VCaP (cell line): ENCODE results near the gene PRKCH.

ENCODE experiments used
- H3K27ac ChIP-seq: fragments of 450-650 bp; 2 replicates; pipeline ENCODE4 v1.5.1; 2017
- CTCF ChIP-seq: fragments of 450-650 bp; conservative IDR thresholded peaks from 2 replicates; pipeline ENCODE4 v1.5.1; 2017; ENCODE audit warnings: mild to moderate bottlenecking, moderate library complexity

PRKCH gene

GRCh38 chr14:61563880-61564617 is 242.7 kb downstream of the PRKCH start:
- H3K27ac ChIP-seq, result no peak overlapping the region
- TF ChIP-seq CTCF, result no peak

- no peak overlapping the region for H3K27ac ChIP-seq
Observed at GRCh38 chr14:61564618-61565091, 243.3 kb downstream of the PRKCH start.

GRCh38 chr14:61565181-61565580 is 243.8 kb downstream of the PRKCH start:
- no peak for TF ChIP-seq CTCF
- H3K27ac ChIP-seq, result no peak overlapping the region

More at GRCh38 chr14:61564618-61565091, 243.3 kb downstream of the PRKCH start:
- TF ChIP-seq CTCF, result no peak

GRCh38 chr14:61565836-61566536 is 244.6 kb downstream of the PRKCH start:
- no peak for TF ChIP-seq CTCF
- H3K27ac ChIP-seq, result no peak overlapping the region

- no peak for TF ChIP-seq CTCF
- H3K27ac ChIP-seq, result no peak overlapping the region
Observed at GRCh38 chr14:61566537-61567225, 245.3 kb downstream of the PRKCH start.

- peak overlapping the region; percentile 33; the same call in 1 of the 2 replicates for H3K27ac ChIP-seq
- no peak for TF ChIP-seq CTCF
Observed at GRCh38 chr14:61567838-61568571, 246.6 kb downstream of the PRKCH start.
